GM19238 (cell line): ENCODE results near the gene TMEM217.
"Not testable (repeated sequence)": the region's sequence is repeated elsewhere in the genome, so short reads cannot be mapped to it uniquely, and the experiment has no call there.

Experiments used
- DNase-seq: peaks from one replicate; pipeline ENCODE4 v3.0.0; 2011; ENCODE audit warnings: low spot score; ENCODE audit not compliant: insufficient read length

The TMEM217 gene

DNA sequence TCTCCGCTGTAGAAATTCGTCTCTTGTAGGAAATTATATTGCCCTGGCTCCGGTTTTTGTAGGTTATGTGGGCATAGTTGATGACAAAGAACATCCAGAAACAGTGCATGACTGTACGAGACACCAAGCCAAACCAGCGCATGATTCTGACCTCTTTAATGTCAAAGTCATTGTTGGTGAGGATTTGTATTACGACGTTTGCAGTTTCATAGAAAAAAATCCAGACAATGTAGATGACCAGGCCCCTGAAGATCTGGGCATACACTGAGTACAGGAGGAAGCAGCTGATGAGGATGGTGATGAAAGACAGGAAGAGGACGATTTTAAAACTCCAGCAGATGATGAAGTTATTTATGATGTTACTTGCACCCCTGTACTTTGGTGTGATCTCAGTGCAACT, 39.4 kb downstream of the TMEM217 start:
- DNase-seq, result no peak

DNA sequence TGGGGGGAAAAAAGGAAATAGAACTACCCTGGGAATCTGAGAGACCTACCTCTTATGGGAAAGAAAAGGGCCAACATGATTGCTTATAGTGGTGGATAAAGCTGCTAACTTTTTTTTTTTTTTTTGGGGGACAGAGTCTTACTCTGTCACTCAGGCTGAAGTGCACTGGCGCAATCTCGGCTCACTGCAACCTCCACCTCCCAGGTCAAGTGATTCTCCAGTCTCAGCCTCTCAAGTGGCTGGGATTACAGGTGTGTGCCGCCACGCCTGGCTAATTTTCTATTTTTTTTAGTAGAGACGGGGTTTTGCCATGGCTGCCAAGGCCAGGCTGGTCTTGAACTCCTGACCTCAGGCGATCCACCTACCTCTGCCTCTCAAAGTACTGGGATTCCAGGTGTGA, 39.9 kb downstream of the TMEM217 start:
- DNase-seq, result no peak

DNA sequence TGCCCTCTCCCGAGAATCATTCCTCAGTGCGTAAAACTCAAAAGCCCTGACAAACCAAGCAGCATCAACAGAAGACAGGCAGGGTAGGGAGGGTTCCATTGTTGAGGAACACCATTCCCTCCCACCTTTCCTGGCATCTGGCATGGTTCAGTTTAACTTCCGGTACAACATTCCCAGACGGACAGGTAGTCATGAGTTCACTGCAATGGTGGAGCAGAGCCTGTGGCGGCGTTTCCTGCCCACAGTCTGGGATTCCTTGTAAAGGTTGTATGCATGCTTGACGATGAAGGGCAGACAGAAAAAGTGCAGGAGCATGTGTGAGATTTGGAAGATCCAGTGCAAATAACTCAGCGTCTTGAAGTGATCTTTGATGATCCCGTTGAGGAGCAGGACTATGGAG, 45.7 kb downstream of the TMEM217 start:
- no peak for DNase-seq

DNA sequence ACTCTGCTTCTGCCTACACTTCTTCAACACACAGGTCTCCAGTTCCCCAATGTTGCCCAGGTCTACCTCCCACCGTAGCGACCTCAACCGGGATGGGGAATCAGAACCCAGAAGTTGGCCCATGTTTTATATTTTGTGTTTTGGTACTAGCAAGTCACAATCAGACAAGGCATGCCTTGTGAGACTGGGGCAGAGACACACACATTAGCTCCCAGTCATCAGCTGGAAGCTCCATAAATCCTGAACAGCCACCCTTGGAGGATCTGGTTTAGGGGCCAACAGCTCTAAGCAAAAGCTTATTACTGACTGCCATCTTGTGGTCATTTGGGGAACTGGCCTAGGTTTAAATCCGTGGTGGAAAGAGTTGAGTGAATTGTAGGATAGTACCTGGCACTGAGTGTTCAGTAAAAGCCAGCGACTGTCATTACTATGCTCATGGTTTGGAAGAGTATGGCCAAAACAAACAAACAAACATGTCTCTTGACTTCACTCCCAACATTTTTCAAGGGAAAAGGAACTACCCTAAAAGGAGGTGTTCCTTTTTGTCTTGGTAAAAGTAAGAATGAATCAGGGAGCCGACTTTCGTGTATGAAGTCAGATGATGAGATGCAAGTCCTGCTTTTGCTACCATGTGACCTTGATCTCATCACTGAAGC, 47.5 kb downstream of the TMEM217 start:
- peak; percentile 36 for DNase-seq

DNA sequence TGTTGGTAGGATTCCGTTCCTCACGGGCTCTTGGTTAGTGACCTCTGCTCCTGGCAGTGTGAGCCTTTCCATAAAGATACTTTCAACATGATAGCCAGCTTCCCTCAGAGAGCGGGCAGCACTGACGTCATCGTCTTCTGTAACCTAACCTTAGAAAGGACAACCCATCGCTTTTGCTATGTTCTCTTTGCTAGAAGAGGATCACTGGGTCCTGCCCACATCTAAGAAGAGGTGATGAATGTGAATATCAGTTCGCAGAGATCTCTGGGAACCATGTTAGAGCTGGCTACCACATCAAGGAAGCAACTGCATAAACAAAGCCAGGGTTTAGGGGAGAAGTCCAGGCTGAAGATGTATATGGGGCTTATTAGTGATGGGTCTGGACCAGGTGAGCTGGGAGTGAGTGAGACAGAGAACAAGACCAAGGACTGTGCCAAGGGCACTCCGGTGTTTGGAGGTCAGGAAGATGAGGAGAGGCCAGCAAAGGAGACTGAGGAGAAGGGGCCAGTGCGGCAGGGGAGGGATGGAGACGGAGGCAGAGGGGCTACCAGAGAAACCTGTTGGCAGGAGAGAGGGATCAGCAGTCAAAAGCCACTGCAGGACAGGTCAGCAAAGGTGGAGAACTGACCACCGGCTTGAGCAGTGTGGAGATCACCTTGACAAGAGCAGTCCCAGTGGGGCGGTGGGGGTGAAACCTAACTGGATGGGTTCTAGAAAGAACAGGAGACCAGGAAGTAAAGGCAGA, 48.3 kb downstream of the TMEM217 start:
- DNase-seq, result no peak

DNA sequence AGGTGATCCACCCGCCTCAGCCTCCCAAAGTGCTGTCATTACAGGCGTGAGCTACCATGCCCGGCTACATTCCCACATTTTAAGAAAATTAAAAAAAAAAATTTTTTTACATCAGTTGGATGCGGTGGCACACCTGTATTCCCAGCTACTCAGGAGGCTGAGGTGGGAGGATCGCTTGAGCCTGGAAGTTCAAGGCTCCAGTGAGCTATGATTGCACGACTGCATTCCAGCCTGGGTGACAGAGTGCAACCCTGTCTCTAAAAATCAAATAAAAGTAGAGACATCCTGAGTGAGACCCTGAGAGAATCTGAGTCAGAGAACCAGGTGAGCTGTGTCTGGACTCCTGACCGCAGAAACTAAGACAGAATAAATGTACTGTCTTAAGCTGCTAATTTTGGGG, 49.2 kb downstream of the TMEM217 start:
- no peak for DNase-seq

DNA sequence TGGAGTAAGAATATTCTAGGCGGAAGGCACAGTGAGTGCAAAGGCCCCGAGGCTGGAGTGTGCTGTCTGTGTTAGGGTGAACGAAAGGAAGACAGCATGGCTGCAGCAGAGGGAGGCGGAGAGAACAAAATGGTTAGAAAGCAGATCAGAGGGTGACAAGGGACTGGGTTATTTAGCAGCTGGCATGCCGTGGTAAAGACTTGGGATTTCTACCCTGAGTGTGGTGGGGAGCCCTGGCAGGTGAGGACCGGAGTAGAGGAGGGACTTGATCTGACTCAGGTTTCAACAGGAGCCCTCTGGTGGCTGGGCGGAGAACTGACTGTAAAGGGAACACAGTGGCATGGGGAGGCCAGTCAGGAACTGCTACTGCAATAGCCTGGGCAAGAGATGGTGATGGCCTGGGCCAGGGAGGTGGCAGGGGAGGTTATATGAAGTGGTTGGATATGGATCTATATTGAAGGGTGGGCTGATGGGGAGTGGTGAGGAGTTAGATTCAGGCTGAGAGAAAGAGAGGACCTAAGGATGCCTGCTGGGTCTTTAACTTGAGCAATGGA, 50.0 kb downstream of the TMEM217 start:
- DNase-seq, result peak; percentile 68

DNA sequence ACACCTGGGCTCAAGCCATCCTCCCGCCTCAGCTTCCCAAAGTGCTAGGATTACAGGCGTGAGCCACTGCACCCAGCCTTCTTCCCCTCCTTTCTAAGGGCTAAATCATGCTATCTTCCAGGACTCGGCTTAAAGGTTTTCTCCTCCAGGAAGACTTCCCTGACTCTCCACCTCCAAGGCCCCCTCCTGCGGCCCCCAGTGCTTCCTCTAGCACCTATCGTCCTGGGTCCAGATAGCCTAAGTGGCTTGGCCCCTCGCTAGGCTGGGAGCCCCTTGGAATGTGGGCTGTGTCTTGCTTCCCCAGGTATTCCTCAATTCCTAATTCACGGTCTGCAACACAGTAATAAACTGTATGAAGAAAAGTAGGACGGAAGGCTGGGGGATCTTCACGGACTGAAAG, 51.3 kb downstream of the TMEM217 start:
- no peak for DNase-seq

DNA sequence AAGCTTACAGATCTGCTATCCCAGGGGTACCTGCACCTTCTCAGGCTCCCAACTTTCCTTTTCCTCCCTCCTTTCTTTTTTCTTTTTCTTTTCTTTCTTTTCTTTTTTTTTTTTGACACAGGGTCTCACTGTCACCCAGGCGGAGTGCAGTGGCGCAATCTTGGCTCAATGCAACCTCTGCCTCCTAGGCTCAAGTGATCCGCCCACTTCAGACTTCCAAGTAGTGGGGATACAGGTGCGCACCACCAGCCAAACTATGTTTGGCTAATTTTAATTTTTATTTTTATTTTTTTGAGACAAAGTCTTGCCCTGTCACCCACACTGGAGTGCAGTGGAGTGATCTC, 52.0 kb downstream of the TMEM217 start:
- no peak for DNase-seq

DNA sequence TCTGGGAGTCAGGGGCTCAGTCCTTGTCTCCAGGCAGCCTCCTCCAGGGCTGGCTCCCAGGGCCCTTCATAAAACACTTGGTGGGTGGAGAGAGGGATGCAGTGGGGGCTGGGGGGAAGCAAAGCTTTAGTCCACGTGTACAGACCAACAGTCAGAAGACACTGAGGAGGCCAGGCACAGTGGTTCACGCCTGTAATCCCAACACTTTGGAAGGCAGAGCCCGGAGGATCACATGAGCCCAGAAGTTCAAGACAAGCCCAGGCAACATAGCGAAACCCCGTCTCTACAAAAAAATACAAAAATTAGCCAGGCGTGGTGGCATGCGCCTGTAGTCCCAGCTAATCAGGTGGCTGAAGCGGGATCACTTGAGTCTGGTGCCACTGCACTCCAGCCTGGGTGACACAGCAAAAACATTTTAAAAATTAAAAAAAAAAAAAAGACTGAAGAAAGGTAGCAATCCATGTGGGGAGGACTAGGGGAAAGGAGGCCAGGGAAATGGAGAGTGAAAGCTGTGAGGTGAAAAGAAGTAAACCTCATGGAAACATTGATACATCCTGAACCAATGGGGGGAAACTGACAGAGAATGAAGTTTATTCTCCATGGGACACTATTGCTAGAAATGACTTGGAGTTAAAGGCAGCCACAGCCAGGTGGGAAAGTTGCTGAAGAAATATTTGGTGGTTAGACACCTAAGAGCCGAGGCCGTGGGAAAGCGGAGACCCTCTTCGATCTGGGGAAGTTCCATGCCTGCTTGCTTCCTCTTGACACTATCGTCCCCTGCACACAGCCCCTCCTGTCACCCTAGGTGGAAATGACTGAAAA, 52.6 kb downstream of the TMEM217 start:
- no peak for DNase-seq

DNA sequence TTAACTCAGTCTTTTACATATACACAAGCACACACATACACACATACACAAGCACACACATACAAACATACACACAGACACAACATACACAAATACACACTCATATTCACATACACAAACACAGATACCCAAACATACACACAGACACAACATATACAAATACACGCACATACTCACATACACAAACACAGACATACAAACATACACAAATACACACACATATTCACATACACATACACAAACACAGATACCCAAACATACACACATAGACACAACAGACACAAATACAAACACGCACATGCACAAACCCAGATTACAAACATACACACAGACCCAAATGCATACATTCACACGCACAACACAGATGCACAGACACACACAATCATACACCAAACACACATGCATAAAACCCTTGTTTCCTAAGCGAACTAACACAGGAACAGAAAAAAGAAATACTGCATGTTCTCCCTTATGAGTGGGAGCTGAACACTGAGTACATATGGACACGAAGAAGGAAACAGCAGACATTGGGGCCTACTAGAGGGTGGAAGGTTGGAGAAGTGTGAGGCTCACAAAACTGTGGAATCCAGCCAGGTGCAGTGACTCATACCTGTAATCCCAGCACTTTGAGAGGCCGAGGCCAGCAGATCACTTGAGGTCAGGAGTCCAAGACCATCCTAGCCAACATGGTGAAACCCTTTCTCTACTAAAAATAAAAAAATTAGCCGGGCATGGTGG, 53.8 kb downstream of the TMEM217 start:
- no peak for DNase-seq

DNA sequence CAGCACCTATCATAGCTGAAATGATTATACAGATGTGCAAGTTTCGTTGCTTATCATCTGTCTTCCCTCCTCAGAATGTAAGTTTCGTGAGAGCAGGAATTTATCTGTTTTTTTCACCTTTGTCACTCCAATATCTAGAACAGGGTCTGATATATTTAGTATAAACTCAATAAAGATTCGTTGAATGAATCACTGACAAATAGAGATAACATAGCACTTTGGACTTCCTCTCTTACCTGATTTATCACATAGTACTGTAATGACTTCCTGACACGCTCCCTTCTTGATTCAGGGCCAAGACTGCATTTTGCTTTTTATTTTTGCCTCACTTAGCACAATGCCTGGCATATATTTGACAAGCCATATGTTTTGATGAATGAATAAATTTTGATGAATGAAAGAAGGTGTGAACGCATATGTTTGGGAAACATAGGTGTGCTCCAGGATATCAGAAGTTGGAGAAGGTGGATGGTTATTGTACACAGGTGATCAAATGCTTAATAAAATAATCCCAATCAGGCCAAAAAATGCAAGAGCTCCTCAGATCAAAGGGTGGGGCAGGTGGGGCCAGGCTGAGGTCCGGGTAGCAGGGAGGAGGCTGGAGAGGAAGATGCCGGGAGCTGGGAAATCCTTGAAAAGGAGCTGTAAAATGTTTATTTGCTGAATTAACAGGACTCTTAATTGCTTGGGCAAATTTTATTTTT, 55.0 kb downstream of the TMEM217 start:
- no peak for DNase-seq

DNA sequence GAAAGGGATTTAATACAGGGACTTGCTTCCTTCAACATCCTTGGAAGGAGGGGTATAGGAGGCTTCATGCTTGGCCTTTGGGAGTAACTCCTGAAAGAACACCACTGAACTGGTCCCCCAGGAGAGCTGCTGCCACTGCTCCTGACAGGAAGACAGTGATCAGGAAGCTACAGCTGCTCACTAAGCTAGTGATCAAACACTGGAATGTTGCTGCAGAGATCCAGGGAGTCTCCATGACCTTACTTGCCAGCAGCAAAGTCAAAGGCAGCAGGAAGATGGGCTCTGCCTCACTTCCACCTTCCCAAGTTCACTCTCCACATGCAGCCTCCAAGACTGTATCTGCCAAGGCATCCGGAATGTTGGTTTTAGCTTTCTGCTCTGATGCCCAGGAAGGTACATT, 56.2 kb downstream of the TMEM217 start:
- DNase-seq, result no peak

DNA sequence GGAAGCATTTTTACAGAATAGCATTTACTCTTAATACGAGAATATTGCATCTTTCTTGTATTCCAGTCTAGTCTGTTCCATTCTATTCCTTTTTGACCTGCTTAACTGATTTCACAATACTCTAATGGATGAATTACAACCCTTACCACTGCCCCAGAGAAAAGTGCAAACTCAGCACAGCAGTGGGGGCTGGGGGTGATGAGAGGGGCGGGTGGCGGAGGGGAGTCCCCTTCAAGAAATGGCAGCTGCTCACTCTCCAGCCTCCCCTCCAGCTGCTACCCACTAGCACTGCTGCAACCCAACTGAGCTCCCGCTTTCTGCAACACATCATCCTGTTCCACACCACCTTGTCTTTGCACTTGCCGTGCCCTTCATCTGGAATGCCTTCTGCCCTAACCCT, 57.9 kb downstream of the TMEM217 start:
- no peak for DNase-seq

DNA sequence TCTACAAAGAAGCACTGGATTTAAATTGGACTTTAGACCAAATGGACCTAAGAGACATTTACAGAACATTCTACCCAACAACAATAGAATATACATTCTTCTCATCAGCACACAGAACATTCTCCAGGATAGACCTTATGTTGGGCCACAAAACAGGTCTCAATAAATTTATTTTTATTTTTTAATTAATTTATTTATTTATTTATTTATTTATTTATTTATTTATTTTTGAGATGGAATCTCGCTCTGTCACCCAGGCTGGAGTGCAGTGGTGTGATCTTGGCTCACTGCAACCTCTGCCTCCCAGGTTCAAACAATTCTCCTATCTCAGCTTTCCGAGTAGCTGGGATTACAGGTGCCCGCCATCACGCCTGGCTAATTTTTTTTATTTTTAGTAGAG, 61.5 kb downstream of the TMEM217 start:
- DNase-seq, result not testable (repeated sequence)

DNA sequence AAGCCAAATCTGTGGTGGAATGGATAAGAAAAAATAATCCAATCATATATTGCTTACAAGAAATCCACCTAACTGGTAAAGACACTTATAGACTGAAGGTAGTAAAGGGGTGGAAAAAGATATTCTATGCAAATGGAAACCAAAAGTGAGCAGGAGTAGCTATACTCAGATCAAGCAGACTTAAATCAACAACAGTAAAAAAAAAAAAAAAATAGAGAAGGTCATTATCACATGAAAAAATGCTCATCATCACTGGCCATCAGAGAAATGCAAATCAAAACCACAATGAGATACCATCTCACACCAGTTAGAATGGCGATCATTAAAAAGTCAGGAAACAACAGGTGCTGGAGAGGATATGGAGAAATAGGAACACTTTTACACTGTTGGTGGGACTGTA, 63.1 kb downstream of the TMEM217 start:
- DNase-seq, result not testable (repeated sequence)

DNA sequence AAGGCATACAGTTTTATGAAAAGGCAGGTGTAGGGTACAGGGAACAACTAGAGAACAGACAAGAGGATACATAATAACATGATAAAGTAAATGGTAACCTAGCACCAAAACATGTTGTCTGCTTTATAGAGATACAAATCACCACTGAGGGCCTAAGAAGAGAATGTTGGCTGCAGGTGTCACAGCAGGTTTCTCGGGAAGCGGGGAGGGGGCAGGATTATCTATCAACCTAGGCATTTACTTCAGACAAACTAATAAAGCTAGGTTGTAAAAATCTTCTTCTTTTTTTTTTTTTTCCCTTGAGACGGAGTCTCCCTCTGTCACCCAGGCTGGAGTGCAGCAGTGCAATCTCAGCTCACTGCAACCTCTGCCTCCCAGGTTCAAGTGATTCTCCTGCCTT, 65.3 kb downstream of the TMEM217 start:
- DNase-seq, result no peak

DNA sequence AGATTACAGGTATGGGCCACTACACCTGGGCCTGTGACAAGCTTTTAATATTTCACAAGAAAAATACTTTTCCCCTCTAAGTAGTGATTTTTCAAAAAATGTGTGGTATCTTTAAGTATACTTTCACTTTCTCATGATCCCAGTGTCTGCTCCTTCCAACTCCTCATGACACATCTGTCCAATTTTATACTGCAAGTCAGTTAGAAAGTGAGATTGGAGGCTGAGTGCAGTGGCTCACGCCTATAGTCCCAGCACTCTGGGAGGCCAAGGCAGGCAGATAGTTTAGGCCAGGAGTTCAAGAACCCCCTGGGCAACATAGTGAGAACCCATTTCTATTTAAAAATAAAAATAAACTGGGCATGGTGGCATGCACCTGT, 67.8 kb downstream of the TMEM217 start:
- DNase-seq, result no peak

DNA sequence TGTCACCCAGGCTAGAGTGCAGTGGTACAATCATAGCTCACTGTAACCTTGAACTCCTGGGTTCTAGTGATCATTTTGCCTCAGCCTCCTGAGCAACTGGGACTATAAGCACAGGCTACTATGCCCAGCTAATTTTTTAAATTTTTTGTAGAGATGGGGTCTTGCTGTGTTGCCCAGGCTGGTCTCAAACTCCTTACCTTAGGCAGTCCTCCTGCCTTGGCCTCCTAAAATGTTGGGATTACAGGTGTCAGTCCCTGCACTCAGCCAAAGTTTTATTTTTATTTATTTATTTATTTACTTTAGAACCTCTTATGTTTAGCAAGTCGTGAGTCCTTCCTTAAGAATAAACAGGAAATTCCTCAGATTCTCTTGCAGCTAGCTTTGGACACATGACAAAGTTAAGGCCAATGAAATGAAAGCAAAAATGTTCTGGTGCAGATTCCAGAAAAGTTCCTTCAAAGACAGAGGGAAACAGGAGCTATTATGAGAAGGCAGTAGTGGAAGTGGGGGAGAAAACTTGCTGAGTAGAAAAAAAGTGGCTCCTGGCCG, 68.9 kb downstream of the TMEM217 start:
- no peak for DNase-seq

DNA sequence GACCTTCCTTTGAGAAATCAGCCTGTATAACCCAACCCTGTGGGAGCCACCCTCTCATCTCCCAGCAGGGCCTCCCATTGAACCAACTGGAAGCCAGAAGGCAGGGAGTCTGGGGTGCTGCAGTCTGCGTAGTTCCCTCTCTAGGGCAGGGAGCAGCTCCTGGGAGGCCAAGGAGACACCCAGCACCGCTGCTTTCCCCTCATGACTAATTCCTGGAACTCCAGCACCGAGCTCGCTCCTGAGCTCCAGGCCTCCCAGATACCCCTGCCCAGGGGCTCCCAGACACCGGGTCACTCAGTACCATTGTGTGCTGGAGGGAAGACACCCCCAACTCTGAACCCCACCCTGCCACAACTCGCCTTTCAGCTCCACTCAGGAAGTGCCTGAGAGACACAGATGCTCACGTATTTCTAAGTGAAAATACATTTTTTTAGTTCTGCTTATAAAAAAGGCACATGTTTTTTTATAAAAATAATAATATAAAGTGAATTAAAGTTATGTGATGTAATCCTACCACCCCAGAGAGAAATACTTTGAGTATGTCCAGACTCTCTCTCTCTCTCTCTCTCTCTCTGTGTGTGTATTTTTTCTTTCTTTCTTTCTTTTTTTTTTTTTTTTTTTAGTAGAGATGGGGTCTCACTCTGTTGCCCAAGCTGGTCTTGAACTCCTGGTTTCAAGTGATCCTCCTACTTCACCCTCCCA, 70.5 kb downstream of the TMEM217 start:
- no peak for DNase-seq
